HT1080 (cell line): ENCODE results near the gene FBXO27. TPM values are rescaled to one million over a fixed set of nuclear protein-coding genes. Genes with fewer than 3 reads are reported as not detected.
"Not testable (repeated sequence)": the region's sequence is repeated elsewhere in the genome, so short reads cannot be mapped to it uniquely, and the experiment has no call there.

Experiments used
- DNase-seq: peaks from one replicate; pipeline ENCODE4 v3.0.0-alpha.2; 2015; ENCODE audit warnings: low read depth
- total RNA-seq: library from RNA; depleted of rRNA; stranded (reverse); fragments of >200 nt; shearing (Covaris generic); gene quantifications from 2 replicates; pipeline ENCODE4 v1.2.3, GENCODE V29; 2014; rRNA removed

The FBXO27 gene
- total RNA-seq, 1 experiment from 2014 or later = not detected

DNA sequence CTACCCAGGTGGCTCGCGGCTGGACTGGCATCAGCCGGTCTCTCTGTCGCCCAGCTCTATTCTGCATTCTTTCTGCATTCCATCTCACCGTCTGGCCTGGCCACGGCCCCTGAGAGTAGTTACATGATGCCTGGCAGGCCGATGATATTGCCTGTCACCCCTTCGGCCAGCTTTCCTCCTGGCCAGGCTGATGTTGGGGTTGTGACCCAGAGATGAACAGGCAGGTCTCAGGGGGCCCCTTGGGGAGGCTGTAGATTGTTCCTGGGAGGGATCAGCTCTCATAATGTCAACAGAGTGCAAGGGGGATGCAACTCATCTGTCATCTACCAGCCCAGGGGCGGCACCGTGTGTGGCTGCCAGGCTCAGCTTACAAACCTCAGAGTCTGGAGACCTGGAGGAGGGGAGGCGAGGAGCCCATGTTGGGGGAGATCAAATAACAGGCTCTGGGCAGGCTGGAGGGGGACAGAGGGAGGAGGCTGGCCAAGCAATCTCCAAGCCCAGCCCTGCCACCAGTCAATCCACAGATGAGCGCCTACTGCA is 43.2 kb downstream of the FBXO27 start:
- peak; percentile 74 for DNase-seq

DNA sequence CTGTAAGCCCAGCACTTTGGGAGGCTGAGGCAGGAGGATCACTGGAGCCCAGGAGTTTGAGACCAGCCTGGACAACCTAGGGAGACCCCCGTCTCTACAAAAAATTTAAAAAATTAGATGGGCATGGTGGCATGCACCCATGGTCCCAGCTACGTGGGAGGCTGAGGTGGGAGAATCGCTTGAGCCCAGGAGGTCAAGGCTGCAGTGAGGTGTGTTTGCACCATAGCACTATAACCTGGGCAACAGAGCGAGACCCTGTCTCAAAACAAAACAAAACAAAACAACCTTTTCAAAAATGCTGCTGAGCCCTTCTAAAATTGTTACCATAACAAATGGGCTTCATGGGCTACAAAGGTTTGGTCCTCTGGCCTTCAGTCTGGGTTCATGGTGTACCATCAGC is 43.7 kb downstream of the FBXO27 start:
- DNase-seq = not testable (repeated sequence)

DNA sequence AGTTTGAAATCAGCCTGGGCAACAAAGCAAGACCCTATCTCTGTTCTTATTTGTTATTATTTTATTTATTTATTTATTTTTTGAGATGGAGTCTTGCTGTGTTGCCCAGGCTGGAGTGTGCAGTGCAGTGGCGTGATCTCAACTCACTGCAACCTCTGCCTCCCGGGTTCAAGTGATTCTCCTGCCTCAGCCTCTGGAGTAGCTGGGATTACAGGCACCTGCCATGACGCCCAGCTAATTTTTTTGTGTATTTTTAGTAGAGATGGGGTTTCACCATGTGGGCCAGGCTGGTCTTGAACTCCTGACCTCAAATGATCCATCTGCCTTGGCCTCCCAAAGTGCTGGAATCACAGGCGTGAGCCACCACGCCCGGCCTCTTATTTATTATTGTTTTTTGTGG is 44.6 kb downstream of the FBXO27 start:
- DNase-seq = not testable (repeated sequence)

DNA sequence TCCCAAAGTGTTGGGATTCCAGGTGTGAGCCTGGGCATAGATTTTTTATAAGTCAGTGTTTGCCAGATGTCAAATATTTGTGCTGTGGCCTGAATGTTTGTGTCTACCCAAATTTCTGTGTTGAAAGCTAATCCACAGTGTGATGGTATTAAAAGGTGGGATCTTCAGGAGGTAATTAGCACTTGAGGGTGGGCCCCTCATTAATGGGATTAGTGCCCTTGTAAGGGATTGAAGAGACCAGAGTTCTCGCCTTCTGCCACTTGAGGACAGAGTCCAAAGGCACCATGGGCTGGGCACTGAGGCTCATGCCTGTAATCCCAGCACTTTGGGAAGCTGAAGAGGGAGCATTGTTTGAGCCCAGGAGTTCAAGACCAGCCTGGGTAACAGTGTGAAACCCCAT is 47.1 kb downstream of the FBXO27 start:
- no peak for DNase-seq

DNA sequence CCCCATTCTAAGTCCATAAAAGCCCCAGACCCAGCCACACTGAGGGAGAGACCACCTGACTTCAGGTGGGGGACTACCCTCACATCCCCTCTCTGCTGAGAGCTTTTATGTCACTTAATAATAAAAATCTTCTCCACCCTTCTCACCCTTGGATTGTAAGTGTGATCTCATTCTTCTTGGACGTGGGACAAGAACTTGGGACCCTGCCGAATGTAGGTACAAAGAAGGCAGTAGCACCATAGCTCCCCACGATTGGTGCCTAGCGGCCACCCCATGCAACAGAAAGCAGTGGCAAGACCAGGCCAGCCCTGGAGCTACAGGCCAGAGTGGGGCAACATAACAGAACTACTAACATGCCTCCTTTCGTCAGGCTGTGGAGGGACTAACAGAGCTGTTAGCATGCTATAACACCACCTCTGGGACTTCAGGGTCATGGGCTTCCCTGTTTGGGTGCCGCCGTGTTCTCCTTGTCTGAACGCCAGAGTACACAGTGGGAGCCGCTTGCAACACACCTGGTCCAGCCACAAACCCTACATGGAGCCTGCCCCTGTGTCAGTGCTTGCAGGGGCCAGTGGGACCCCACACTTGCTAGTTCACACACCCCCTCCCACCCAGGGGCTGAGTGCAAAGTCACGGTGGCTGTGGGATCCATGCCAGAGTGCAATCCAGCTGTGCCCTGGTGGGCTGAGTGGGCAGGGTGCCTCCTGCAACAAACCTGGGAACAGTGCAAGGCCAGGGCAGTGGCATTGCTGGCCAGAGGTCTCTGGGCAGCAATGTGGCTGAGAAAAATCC is 51.6 kb downstream of the FBXO27 start:
- DNase-seq = no peak

DNA sequence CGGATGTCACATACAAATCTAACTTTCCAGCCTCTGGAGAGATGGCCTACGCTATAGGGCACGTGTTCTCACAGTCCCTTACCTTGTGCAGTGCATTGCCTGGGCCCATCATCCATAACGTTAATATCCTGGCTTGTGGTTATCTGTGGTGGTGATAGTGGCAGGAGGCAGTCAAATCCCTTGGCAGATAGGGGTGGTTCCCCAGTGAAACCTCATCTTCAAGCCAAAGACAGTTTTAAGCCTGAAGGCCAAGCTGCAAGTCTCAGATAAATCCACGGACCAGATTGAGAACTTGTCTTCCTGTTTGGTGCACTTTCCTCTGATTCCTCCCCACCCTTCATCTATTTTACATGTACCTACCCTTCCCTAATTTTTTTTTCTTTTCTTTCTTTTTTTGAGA is 52.5 kb downstream of the FBXO27 start:
- no peak for DNase-seq

DNA sequence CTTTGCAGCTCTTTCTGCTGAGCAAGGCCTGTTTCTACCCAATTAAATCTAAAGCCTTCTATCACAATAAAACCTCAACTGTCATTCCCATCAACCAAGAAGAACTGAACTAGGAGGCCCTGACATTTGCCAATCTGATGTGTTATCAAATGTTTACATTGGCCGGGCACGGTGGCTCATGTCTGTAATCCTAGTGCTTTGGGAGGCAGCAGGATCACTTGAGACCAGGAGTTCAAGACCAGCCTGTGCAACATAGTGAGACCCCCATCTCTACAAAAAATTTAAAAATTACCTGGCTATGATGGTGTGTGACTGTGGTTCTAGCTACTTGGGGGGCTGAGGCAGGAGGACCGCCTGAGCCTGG is 54.0 kb downstream of the FBXO27 start:
- no peak for DNase-seq

DNA sequence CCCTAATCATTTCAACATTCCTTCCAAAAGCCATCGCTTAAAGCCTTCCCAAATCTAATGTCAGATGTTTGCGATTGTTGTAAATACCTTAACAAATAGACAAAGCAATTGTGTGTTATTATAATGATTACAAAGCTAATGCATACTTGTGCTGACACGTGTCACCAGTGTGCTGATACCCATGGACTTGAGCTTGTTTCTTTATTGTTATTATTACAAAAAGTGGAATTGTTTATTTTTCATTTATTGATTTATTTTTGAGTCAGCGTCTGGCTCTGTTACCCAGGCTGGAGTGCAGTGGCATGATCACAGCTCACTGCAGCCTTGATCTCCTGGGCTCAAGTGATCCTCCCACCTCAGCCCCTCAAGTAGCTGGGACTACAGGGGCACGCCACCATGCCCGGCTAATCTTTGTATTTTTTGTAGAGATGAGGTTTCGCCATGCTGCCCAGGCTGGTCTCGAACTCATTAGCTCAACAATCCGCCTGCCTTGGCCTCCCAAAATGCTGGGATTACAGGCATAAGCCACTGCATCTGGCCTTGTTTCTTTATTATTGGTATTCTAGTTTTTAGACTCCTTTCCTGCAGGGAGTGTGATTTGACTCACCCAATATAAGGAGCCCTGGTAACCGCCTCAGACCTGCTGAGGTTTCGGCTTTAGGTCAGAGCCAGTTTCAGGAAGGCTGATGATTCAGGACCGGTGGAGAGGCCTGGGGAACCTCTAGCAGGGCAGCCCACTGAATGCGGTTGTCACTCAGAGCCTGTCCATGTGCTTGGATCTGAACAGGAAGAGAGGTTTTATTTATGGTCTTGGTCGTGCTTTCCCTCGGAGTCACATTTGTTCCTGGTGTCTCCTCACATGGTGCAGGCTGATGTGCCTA is 54.7 kb downstream of the FBXO27 start:
- peak; percentile 91 for DNase-seq

DNA sequence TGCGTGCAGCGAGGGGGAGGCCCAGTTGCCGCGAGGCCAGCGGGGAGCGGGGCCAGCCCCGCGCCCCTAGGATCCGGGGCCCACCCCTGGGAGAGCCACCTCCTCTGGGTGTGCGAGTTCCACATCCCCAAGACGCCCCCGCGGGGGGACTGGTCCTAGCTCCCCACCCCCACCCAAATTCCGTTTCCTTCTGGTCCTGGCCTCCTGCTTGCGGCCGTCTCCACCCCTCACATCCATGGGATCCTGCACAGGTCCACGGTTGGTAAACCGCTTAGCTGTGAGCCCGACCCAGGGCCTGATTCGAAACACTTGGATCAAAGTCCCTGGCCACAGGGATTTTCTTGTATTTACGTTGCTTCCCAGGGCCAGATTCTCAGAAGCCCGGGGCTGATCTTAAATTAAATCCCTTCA is 56.5 kb downstream of the FBXO27 start:
- no peak for DNase-seq

DNA sequence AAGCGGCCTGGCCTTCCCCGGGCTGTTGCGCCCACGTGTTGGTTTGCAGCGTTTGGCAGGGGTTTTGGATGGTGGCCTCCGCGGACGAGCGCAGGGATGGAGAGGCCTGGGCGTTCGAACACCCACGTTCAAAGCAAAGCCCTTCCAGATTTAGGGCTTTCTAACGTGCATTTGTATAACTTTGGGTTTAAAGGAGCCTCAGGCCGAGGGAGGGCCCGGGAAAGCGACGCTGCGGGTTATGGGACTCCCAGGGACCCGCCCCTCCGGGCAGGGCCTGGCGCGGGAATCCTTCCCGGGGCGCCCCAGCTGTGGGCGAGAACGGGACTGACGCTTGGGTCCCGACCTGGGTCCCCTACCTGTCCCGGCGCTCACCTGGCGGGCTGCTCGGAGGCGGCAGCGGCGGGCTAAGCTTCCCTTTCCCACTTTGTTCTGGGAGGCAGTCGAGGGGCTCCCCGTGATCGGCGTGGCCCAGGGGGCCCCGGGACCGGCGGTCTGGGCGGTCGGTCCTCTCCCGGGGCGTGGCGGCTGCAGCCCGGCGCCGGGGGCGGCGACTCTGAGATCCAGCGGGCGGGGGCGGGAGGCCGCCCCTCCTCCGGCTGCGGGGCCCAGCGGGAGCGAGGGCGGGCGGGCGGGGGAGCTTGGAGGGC is 57.0 kb downstream of the FBXO27 start, which contains the start of gene FBXO17:
Gene FBXO17, minus strand, starts transcription at position 529 of the 647 bp plus-strand sequence. CDS start 25,423 bp downstream, outside the sequence.
- DNase-seq = peak; percentile 64

DNA sequence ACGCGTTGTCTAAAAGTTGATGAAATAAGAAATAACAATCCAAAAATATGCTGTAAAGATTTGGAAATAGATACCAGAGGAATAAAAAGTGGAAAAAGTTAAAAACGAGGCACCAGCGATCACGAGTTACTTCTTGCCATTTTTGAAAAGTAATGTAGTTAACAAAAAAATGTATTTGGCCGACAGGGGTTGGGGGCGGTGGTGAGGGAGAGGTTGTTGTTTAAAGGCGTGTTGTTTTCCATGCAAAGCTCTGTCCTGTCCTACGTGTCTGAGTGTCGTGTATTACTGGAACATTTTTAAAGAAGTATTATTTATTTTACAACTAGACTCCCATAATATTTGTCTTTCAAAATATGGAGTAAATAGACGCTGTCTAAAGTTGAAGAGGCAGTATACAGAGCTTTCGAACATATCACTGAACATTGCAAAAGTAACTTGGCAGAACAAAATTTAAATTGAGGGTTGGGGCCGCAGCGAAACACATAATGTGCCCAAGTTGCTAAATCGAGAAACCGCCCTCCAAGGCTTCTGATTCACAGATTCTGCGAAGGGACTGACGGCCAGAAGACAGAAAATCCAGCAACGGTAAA is 57.6 kb downstream of the FBXO27 start:
- no peak for DNase-seq

Other genes with a start within 250 kb of the FBXO27 start
- gene LGALS7B, start 243.3 kb downstream of the FBXO27 start, total RNA-seq = 1.7 TPM in 1 of 2 replicates, not detected in the other
- 0.11 TPM in 1 of 2 replicates, not detected in the other for gene LGALS4, start 219.6 kb downstream of the FBXO27 start, total RNA-seq
- gene ECH1, start 200.8 kb downstream of the FBXO27 start, total RNA-seq = 15.0 and 31.0 TPM in 2 replicates
- 419 and 531 TPM in 2 replicates for gene HNRNPL, start 182.6 kb downstream of the FBXO27 start, total RNA-seq
- 5.2 and 5.3 TPM in 2 replicates for gene RINL, start 154.3 kb downstream of the FBXO27 start, total RNA-seq
- 30.8 and 33.6 TPM in 2 replicates for gene SIRT2, start 132.9 kb downstream of the FBXO27 start, total RNA-seq
- gene NFKBIB, start 132.6 kb downstream of the FBXO27 start, total RNA-seq = 25.7 and 42.5 TPM in 2 replicates
- not detected in 2 replicates for gene CCER2, start 120.4 kb downstream of the FBXO27 start, total RNA-seq
- 44.6 and 48.2 TPM in 2 replicates for gene SARS2, start 101.8 kb downstream of the FBXO27 start, total RNA-seq
- gene MRPS12, start 101.6 kb downstream of the FBXO27 start, total RNA-seq = 135 and 136 TPM in 2 replicates
- gene FBXO17, start 56.8 kb downstream of the FBXO27 start, total RNA-seq = 28.6 and 40.0 TPM in 2 replicates
- 4.0 and 6.4 TPM in 2 replicates for gene ACP7, start 51.8 kb upstream of the FBXO27 start, total RNA-seq
- gene PAK4, start 93.2 kb upstream of the FBXO27 start, total RNA-seq = 8.0 and 13.0 TPM in 2 replicates
- 0.10 TPM in 1 of 2 replicates, not detected in the other for gene NCCRP1, start 164.4 kb upstream of the FBXO27 start, total RNA-seq
- not detected in 2 replicates for gene SYCN, start 171.7 kb upstream of the FBXO27 start, total RNA-seq
- gene IFNL3, start 212.5 kb upstream of the FBXO27 start, total RNA-seq = not detected in 2 replicates
- 0.13 TPM in 1 of 2 replicates, not detected in the other for gene IFNL4, start 216.3 kb upstream of the FBXO27 start, total RNA-seq
- not detected in 2 replicates for gene IFNL2, start 235.8 kb upstream of the FBXO27 start, total RNA-seq